Upper lobe of left lung (tissue), 6 donors: ENCODE data around the gene C4orf50. TPM values are rescaled to one million over a fixed set of nuclear protein-coding genes. Genes with fewer than 3 reads are reported as not detected.

Source experiments
- ATAC-seq, 2 donors: fragments of 200-7000 bp; cut with Tn5 transposase; one replicate each; pipeline ENCODE4 v1.9.1; 2022; ENCODE audit warnings: mild to moderate bottlenecking in 2 of 2, moderate library complexity in 2 of 2; ENCODE audit not compliant: low FRiP score in 2 of 2
- DNase-seq, 2 donors: peaks; one replicate each; pipeline ENCODE4 v3.0.0-alpha.2; 2019 to 2020
- H3K27ac ChIP-seq, 4 donors: fragments of 200-600 bp; sonication (generic); one replicate each; pipeline ENCODE4 v1.5.1; 2016 to 2019
- H3K27me3 ChIP-seq, 4 donors: fragments of 200-600 bp; sonication (generic); one replicate each; pipeline ENCODE4 v1.5.1; 2017 to 2019
- H3K36me3 ChIP-seq, 4 donors: fragments of 200-600 bp; sonication (generic); one replicate each; pipeline ENCODE4 v1.5.1; 2016 to 2019
- H3K4me1 ChIP-seq, 4 donors: fragments of 200-600 bp; sonication (generic); one replicate each; pipeline ENCODE4 v1.5.1; 2018 to 2019
- H3K4me3 ChIP-seq, 4 donors: fragments of 200-600 bp; sonication (generic); one replicate each; pipeline ENCODE4 v1.5.1; 2017 to 2019; ENCODE audit warnings: mild to moderate bottlenecking in 2 of 4, moderate library complexity in 1 of 4
- H3K9me3 ChIP-seq, 4 donors: fragments of 200-600 bp; sonication (generic); one replicate each; pipeline ENCODE4 v1.5.1; 2018 to 2019
- CTCF ChIP-seq, 6 experiments: fragments of 450-650 bp in 4 of 6; fragments of 200-600 bp in 2 of 6; sonication (generic) in 2 of 6; IDR thresholded peaks; one replicate each; pipeline ENCODE4 v1.5.1; 2016 to 2019; ENCODE audit warnings: antibody characterized with exemption in 6 of 6
- EP300 ChIP-seq, 4 donors: sonication (generic); formaldehyde crosslinking; IDR thresholded peaks; one replicate each; pipeline ENCODE4 v1.5.1; 2017; ENCODE audit warnings: antibody characterized with exemption in 4 of 4, control low read depth in 2 of 4
- POLR2A ChIP-seq, 4 donors: fragments of 450-650 bp; IDR thresholded peaks; one replicate each; pipeline ENCODE4 v1.5.1; 2016 to 2017; ENCODE audit warnings: antibody characterized with exemption in 4 of 4, mild to moderate bottlenecking in 2 of 4
- POLR2AphosphoS5 ChIP-seq, 2 donors: sonication (generic); formaldehyde crosslinking; IDR thresholded peaks; one replicate each; pipeline ENCODE4 v1.5.1; 2017; ENCODE audit warnings: antibody characterized with exemption in 2 of 2
- WGBS, 2 donors: methylation state at CpG; one replicate each; pipeline ENCODE4 v1.1.5; 2017 to 2018; 5-methylcytosine and 5-hydroxymethylcytosine counted together
- total RNA-seq, 6 donors: library from RNA; depleted of rRNA in 4 of 6; stranded (reverse); fragments of >200 nt in 4 of 6; gene quantifications; one replicate each; pipeline versions ENCODE4 v1.1.0 to v1.2.1, GENCODE V29; 2016 to 2021
- donor health status: DM: no; HTN: no; CAD: no; lungs with moderate emphysema.
- donor health status: DM: no; HTN: yes; CAD: no; lungs with severe emphysema.

C4orf50 gene
- total RNA-seq, 6 donors from 2014 or later = 0.03 to 1.3 (median 0.65) TPM

GRCh38 chr4:5887011-5887360 lies 131.2 kb downstream of the C4orf50 start:
- peak in 1 of 2 donors; percentile 7 for ATAC-seq
- WGBS, 2 donors = 30 to 80% methylated on average over 1 to 8 of the region's 8 CpGs
- Histone ChIP-seq H3K9me3 (no peaks in the 10 kb centered on the region), H3K4me1 (peaks cover 27 to 38% (median 28%) of the 10 kb centered on the region in 4 donors), H3K36me3 (no peaks in the 10 kb centered on the region), H3K27ac (no peak overlapping the region), H3K4me3 (peak overlapping the region in 3 of 4 donors; percentile 36 to 68 (median 48)), H3K27me3 (peaks cover 0 to 41% (median 25%) of the 10 kb centered on the region in 4 donors)
- TF ChIP-seq CTCF (IDR thresholded peaks at IDR 0.05) = no peak
- no peak for TF ChIP-seq POLR2A (IDR thresholded peaks at IDR 0.05)
- TF ChIP-seq EP300 (IDR thresholded peaks at IDR 0.05) = no peak
- no peak for TF ChIP-seq POLR2AphosphoS5 (IDR thresholded peaks at IDR 0.05)
- no peak for DNase-seq

- Histone ChIP-seq H3K27ac (no peak overlapping the region), H3K4me1 (peaks cover 26 to 36% (median 27%) of the 10 kb centered on the region in 4 donors), H3K4me3 (no peak overlapping the region), H3K27me3 (peaks cover 0 to 31% (median 16%) of the 10 kb centered on the region in 4 donors), H3K9me3 (no peaks in the 10 kb centered on the region), H3K36me3 (no peaks in the 10 kb centered on the region)
- WGBS, 2 donors = 64 to 70% methylated on average over 3 of the region's 3 CpGs
- ATAC-seq (no peak), DNase-seq (no peak)
- TF ChIP-seq EP300 (IDR thresholded peaks at IDR 0.05) (no peak), POLR2AphosphoS5 (IDR thresholded peaks at IDR 0.05) (no peak), CTCF (IDR thresholded peaks at IDR 0.05) (no peak), POLR2A (IDR thresholded peaks at IDR 0.05) (no peak)
These were observed 132.5 kb downstream of the C4orf50 start for GRCh38 chr4:5885733-5886132.

GRCh38 chr4:5884796-5885195 lies 133.4 kb downstream of the C4orf50 start:
- peaks cover 0 to 21% (median 11%) of the 10 kb centered on the region in 4 donors for H3K27me3 ChIP-seq
- H3K9me3 ChIP-seq = no peaks in the 10 kb centered on the region
- DNase-seq (no peak), ATAC-seq (no peak)
- H3K36me3 ChIP-seq = no peaks in the 10 kb centered on the region
- H3K4me1 ChIP-seq = peaks cover 17 to 26% (median 19%) of the 10 kb centered on the region in 4 donors
- TF ChIP-seq EP300 (IDR thresholded peaks at IDR 0.05) (no peak), POLR2AphosphoS5 (IDR thresholded peaks at IDR 0.05) (no peak), CTCF (IDR thresholded peaks at IDR 0.05) (no peak)
- no peak overlapping the region for H3K4me3 ChIP-seq
- 64 to 68% methylated on average over 7 of the region's 7 CpGs for WGBS, 2 donors
- H3K27ac ChIP-seq = no peak overlapping the region

GRCh38 chr4:5883916-5884315 lies 134.3 kb downstream of the C4orf50 start:
- ATAC-seq (no peak), DNase-seq (no peak)
- Histone ChIP-seq H3K4me3 (no peak overlapping the region), H3K36me3 (no peaks in the 10 kb centered on the region), H3K9me3 (no peaks in the 10 kb centered on the region), H3K27ac (no peak overlapping the region), H3K4me1 (peaks cover 12 to 20% (median 17%) of the 10 kb centered on the region in 4 donors), H3K27me3 (peaks cover 0 to 17% (median 9%) of the 10 kb centered on the region in 4 donors)
- 73 to 84% methylated on average over 1 of the region's 1 CpG for WGBS, 2 donors
- TF ChIP-seq POLR2A (IDR thresholded peaks at IDR 0.05) = no peak
- no peak for TF ChIP-seq POLR2AphosphoS5 (IDR thresholded peaks at IDR 0.05)
- TF ChIP-seq EP300 (IDR thresholded peaks at IDR 0.05) = no peak
- no peak for TF ChIP-seq CTCF (IDR thresholded peaks at IDR 0.05)

- WGBS, 2 donors = 76 to 81% methylated on average over 3 of the region's 3 CpGs
- Histone ChIP-seq H3K9me3 (no peaks in the 10 kb centered on the region), H3K4me1 (peaks cover 8 to 11% (median 9%) of the 10 kb centered on the region in 4 donors), H3K27me3 (peaks cover 0 to 12% (median 6%) of the 10 kb centered on the region in 4 donors), H3K4me3 (no peak overlapping the region), H3K36me3 (no peaks in the 10 kb centered on the region), H3K27ac (no peak overlapping the region)
- ATAC-seq (no peak), DNase-seq (no peak)
- TF ChIP-seq CTCF (IDR thresholded peaks at IDR 0.05) (no peak), EP300 (IDR thresholded peaks at IDR 0.05) (no peak), POLR2A (IDR thresholded peaks at IDR 0.05) (no peak), POLR2AphosphoS5 (IDR thresholded peaks at IDR 0.05) (no peak)
These were observed 135.3 kb downstream of the C4orf50 start for GRCh38 chr4:5882947-5883346.
